Medulla oblongata (tissue), 1 donor: ENCODE results near the gene RBM4.
"Not testable (repeated sequence)": the region's sequence is repeated elsewhere in the genome, so short reads cannot be mapped to it uniquely, and the experiment has no call there.

ENCODE experiments used
- DNase-seq: peaks from one replicate; pipeline ENCODE4 v3.0.0-alpha.2; 2015; ENCODE audit errors: extremely low spot score

RBM4 gene

GRCh38 chr11:66638177-66639065 lies at the start of gene RBM4:
TSS of gene RBM4 (plus strand) at chr11:66638703. CDS start at chr11:66639712, 1,009 bp downstream.
- peak; percentile 100 for DNase-seq

GRCh38 chr11:66589315-66589714 lies 49.2 kb upstream of the RBM4 start:
- not testable (repeated sequence) for DNase-seq

- no peak for DNase-seq
Measured at GRCh38 chr11:66589996-66590675, 48.4 kb upstream of the RBM4 start.

- no peak for DNase-seq
Measured at GRCh38 chr11:66591175-66591574, 47.3 kb upstream of the RBM4 start.

GRCh38 chr11:66592457-66593302 lies 45.8 kb upstream of the RBM4 start, which contains the start of the genes CCDC87 and CCS:
TSS of gene CCDC87 (minus strand) at chr11:66593063. CDS start at chr11:66593015, 48 bp downstream.
TSS of gene CCS (plus strand) at chr11:66593185. CDS start at chr11:66593262, 77 bp downstream.
- peak; percentile 97 for DNase-seq

- no peak for DNase-seq
Measured at GRCh38 chr11:66593303-66593635, 45.2 kb upstream of the RBM4 start.

- no peak for DNase-seq
Measured at GRCh38 chr11:66593650-66594049, 44.9 kb upstream of the RBM4 start.

- DNase-seq, result peak; percentile 65
Measured at GRCh38 chr11:66595245-66595904, 43.1 kb upstream of the RBM4 start.

GRCh38 chr11:66598993-66599392 lies 39.5 kb upstream of the RBM4 start:
- DNase-seq, result no peak

GRCh38 chr11:66600219-66600618 lies 38.3 kb upstream of the RBM4 start:
- DNase-seq, result no peak

GRCh38 chr11:66600631-66601233 lies 37.8 kb upstream of the RBM4 start:
- no peak for DNase-seq

- DNase-seq, result no peak
Measured at GRCh38 chr11:66603072-66603471, 35.4 kb upstream of the RBM4 start.

GRCh38 chr11:66604155-66604554 lies 34.3 kb upstream of the RBM4 start:
- no peak for DNase-seq

GRCh38 chr11:66606608-66607007 lies 31.9 kb upstream of the RBM4 start:
- not testable (repeated sequence) for DNase-seq

GRCh38 chr11:66607126-66607834 lies 31.2 kb upstream of the RBM4 start:
- DNase-seq, result peak; percentile 87

GRCh38 chr11:66609721-66610617 lies 28.5 kb upstream of the RBM4 start:
- no peak for DNase-seq

GRCh38 chr11:66612458-66612857 lies 26.0 kb upstream of the RBM4 start:
- DNase-seq, result no peak

- no peak for DNase-seq
Measured at GRCh38 chr11:66614073-66614472, 24.4 kb upstream of the RBM4 start.
